NCI-H69 (cell line): ENCODE data around the gene KCNIP1.

ENCODE experiments used
- DNase-seq: peaks from one replicate; lab custom pipeline; 2025; lab: John Stamatoyannopoulos, UW

Gene KCNIP1

GRCh38 chr5:170597109-170597751, 93.4 kb downstream of the KCNIP1 start:
- peak; percentile 82 for DNase-seq

DNA sequence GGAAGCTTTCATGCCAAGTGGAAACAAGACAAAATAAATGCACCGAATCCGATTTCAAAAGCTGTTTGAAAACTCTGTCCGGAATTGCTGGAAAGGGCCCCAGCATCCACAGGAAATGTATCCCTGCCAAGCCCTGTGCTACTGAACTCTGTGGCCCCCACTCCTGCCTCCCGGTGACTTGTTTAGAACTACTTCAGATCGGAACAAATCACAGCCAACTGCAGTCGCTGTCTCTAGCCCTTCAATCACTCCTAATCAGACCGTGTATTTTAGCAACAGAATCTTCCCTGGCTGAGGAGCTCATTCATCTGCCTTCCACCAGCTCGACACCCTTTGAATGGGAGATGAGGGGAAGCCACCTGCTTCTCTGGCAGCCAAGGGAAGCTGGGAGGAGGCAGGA, 94.1 kb downstream of the KCNIP1 start:
- peak; percentile 69 for DNase-seq

DNA sequence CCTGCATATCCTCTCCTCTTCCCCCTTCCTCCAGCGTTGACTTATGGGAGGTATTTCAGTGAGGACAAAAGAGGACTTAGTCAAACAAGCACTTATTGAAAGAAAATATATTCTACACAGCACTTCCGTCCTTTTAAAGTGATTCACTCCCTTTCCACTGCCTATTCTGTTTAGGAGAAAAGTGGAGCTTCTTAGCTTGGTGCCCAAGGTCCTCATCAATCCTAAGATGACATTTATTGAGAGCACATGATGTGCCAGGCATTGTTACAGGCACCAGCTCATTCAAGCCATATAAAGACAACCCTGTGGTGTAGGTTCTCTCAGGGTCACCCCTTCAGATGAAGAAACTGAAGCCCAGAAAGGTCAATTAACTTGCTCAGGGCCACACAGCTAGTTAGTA, 95.9 kb downstream of the KCNIP1 start:
- peak; percentile 57 for DNase-seq

DNA sequence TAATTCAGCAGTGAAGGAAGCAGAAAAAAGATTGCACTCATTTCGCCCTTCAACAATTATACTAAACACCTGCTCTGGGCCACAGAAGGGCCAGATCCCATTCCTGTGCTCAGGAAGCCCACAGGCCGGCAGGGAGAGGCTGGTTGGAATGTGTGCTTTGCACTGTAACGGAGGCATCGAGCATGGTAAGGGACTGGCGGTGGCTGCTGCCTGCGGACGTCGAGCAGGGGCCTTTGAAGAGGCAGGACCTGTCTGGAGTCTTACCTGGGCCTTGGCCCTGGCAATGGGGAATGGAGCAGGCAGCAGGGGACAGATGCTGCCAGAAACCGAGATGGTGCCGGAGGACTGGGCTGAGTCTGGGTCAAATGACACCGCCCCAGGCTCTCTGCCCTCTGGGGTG, 97.8 kb downstream of the KCNIP1 start:
- no peak for DNase-seq

DNA sequence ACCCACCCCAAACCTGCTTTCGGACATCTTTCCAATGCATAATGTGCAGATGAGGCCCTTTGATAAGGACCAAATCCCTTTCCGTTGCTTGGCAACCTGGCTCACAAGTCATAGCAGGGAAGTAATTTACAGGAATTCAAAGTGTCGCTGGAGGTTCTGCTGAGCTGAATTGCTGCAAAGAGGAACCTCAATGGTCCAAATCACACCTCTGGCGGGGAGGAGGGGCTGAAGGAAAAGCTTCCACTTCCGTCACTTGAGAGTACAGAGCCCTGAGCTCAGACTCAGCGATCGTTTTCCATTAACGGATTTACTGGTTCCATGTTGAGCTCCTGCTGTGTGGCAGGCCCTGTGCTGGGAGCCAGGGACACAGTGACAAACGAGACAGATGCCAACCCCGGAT, 99.3 kb downstream of the KCNIP1 start:
- DNase-seq: no peak

GRCh38 chr5:170603578-170604565, 100.1 kb downstream of the KCNIP1 start:
- peak; percentile 87 for DNase-seq

- DNase-seq: peak; percentile 92
Observed at GRCh38 chr5:170606941-170607340, 103.1 kb downstream of the KCNIP1 start.

GRCh38 chr5:170611449-170612090, 107.8 kb downstream of the KCNIP1 start:
- peak; percentile 85 for DNase-seq

DNA sequence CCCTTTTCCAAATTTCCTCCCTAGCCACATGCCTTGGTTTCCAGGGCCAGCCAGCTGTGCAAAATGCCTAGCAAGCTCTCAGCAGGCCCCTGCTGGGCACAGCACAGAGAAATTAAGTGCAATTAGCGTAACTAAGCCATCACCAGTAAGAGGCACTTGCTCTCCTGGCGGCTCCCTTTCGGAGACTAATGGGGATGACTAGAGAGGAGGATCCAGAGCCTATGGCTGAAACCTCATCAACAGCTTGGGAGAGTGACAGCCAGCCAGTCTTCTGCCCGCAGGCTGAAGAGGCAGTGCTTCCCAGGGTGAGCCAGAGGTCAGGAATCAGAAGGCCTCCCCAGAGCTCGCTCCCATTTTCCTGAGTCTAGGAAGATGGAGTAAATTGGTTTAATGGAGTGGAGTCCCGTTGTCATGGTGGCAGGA, 108.4 kb downstream of the KCNIP1 start:
- peak; percentile 99 for DNase-seq

DNA sequence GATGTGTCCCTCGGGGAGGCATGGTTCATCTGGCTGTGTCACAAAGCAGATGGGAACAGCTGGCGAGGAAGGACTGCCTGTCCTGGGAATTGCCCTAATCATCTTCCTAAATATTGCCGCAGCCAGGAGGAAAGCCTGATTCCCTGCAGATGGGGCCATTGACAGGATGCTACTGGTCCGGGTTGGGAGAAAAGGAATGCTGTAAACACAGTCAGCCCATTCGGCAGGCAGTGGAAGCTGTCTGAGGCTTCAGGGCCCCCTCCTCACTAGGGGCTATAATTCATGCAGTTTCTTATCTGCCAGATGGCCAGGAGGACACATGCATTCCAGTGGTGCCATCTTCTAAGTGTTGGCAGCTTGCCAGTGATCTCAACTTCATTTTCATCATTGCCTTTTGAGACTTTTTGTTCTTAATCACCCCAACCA, 110.3 kb downstream of the KCNIP1 start:
- peak; percentile 79 for DNase-seq

DNA sequence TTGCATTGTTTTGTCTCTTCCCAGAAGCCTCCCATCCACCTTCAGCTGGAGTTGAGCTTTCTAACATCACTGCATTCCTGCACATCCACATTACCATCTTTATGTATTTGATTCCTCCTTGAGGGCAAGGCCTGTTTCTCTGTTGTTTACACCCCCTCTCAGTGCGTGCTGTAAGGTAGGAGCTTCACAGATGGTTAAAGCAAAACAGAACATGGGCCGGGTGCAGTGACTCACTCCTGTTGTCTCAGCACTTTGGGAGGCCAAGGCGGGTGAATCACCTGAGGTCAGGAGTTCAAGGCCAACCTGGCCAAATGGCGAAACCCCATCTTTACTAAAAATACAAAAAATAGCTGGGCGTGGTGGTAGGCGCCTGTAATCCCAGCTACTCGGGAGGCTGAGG, 110.9 kb downstream of the KCNIP1 start:
- DNase-seq: peak; percentile 56

- DNase-seq: peak; percentile 91
Observed at GRCh38 chr5:170617533-170618490, 114.0 kb downstream of the KCNIP1 start.

- no peak for DNase-seq
Observed at GRCh38 chr5:170619869-170620268, 116.0 kb downstream of the KCNIP1 start.

DNA sequence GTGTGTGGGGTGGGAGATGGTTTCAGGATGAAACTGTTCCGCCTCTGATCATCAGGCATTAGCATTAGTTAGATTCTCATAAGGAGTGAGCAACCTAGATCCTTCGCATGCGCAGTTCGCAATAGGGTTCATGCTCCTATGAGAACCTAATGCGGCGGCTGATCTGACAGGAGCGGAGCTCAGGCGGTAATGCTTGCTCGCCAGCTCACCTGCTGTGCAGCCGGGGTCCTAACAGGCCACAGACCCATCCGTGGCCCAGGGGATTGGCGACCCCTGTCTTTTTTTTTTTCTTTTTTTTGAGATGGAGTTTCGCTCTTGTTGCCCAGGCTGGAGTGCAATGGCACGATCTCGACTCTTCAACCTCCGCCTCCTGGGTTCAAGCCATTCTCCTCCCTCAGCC, 119.1 kb downstream of the KCNIP1 start:
- DNase-seq: no peak

- DNase-seq: peak; percentile 80
Observed at GRCh38 chr5:170623576-170624181, 119.9 kb downstream of the KCNIP1 start.

DNA sequence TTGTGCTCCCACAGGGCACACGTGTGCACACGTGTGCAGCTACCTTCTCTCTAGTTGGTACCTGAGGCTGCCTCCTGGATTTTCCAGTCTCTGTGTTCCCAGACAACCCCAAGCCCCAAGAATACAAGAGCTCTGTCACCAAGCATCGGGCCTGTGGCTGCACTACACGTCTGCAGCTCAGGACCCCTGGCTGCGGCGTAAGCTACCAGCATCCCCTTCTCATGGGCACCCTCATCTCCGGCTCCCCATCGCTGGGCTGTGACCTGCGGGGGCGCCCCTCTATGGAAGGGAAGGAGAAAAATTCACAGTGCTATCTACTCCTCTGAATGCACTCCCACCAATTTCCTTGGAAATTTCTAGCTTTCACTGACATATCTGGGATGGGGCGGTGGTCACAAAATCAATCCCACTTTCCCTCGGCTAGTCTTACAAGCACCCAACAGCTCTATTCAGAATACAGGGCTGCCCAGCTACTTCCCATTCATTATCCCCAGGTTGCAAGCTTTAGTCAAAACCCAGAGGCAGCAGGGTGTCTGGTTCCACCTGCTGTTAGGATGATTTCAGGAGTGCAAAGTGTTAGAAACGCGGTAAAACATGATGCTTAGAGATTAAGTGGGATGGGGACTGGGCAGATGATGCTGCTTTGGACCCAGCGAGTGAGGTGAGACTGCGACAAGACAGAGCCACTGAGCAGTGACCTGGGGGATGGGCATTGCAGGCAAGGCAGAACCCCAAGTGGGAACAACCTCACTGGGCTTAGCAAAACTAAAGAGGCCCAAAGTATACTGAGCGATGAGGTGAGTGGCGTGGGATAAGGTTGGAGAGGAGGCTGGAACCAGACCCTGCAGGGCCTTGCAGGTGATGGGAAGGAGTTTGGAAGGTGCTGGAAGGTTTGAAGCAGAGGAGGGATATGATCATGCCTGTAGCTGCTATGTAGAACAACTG, 121.7 kb downstream of the KCNIP1 start:
- DNase-seq: peak; percentile 68

GRCh38 chr5:170626507-170627150, 122.8 kb downstream of the KCNIP1 start:
- no peak for DNase-seq

DNA sequence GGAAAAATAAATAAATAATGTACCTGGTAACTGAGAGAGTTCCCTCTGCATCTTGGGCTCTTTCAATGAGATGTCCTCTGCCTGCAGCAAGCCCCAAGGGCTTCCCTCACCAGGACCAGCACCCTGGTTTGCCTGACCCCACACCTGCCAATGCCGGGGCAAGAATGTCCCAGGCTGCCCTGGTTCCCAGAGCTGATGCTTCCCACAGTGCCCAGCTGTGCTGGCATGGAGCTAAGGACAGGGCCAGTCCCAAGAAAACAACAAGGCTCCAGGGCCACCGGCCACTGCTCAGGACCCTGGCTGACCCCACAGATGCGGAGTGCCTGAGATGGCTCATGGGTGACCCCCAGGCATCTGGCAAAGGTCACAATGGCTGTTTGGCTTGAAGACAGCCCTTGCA, 123.5 kb downstream of the KCNIP1 start:
- DNase-seq: no peak

DNA sequence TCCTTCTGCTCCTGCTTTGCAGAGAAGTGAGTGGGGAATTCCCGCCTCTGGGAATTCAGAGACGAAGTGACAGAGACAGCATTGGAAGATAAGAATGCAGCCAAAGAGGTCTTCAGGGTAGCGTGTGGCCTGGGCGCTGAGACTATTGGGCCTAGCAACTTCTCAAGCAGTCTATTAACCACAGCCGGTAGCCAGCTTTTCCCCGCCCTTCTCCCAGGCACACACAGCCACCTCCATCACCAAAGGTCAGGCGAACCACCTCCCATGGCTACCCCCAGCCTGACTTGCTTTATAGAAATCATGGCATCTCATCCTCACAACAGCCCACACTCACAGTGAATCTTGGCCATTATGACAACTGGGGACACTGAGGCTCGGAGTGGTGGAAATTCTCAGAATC, 124.2 kb downstream of the KCNIP1 start:
- DNase-seq: no peak
